ENCODE results near the gene TTLL3. TPM values are rescaled to one million over a fixed set of nuclear protein-coding genes. Genes with fewer than 3 reads are reported as not detected.
A peak's percentile ranks its signal among the peaks of the same experiment; 100 is the strongest.

Gene TTLL3
- total RNA-seq, 6 donors from 2014 or later, result 33.0 to 544 (median 64.4) TPM

GRCh38 chr3:9784965-9785364 lies 25.1 kb upstream of the TTLL3 start:
- no peak overlapping the region for H3K27ac ChIP-seq
- no peak for ATAC-seq (ENCODE audit: low FRiP score in 2 of 2)
- 92 to 94% methylated on average over 4 of the region's 4 CpGs for WGBS, 2 donors
- peaks cover 0 to 11% (median 6%) of the 10 kb centered on the region in 4 donors for H3K4me1 ChIP-seq
- no peaks in the 10 kb centered on the region for H3K27me3 ChIP-seq
- peaks cover 21 to 90% (median 58%) of the 10 kb centered on the region in 4 donors for H3K36me3 ChIP-seq
- H3K4me3 ChIP-seq, result no peak overlapping the region
- TF ChIP-seq POLR2AphosphoS5 (IDR thresholded peaks at IDR 0.05) (no peak), CTCF (IDR thresholded peaks at IDR 0.05) (no peak), EP300 (IDR thresholded peaks at IDR 0.05) (no peak), POLR2A (IDR thresholded peaks at IDR 0.05) (no peak)
- DNase-seq, result no peak
- H3K9me3 ChIP-seq, result no peaks in the 10 kb centered on the region

GRCh38 chr3:9785602-9786001 lies 24.5 kb upstream of the TTLL3 start:
- ATAC-seq (ENCODE audit: low FRiP score in 2 of 2) (no peak), DNase-seq (no peak)
- Histone ChIP-seq H3K9me3 (no peaks in the 10 kb centered on the region), H3K4me3 (no peak overlapping the region), H3K27me3 (no peaks in the 10 kb centered on the region), H3K36me3 (peaks cover 21 to 83% (median 56%) of the 10 kb centered on the region in 4 donors), H3K27ac (no peak overlapping the region), H3K4me1 (peaks cover under 1 to 4% (median 3%) of the 10 kb centered on the region in 4 donors)
- WGBS, 2 donors, result 80 to 82% methylated on average over 7 of the region's 7 CpGs
- TF ChIP-seq EP300 (IDR thresholded peaks at IDR 0.05), result no peak
- no peak for TF ChIP-seq POLR2AphosphoS5 (IDR thresholded peaks at IDR 0.05)
- TF ChIP-seq POLR2A (IDR thresholded peaks at IDR 0.05), result no peak
- no peak for TF ChIP-seq CTCF (IDR thresholded peaks at IDR 0.05)

- Histone ChIP-seq H3K36me3 (peaks cover 21 to 79% (median 52%) of the 10 kb centered on the region in 4 donors), H3K27me3 (no peaks in the 10 kb centered on the region), H3K9me3 (no peaks in the 10 kb centered on the region), H3K4me3 (no peak overlapping the region), H3K27ac (no peak overlapping the region), H3K4me1 (peaks cover 4 to 10% (median 7%) of the 10 kb centered on the region in 4 donors)
- WGBS, 2 donors, result 94 to 97% methylated on average over 7 of the region's 7 CpGs
- ATAC-seq (ENCODE audit: low FRiP score in 2 of 2) (no peak), DNase-seq (no peak)
- TF ChIP-seq POLR2AphosphoS5 (IDR thresholded peaks at IDR 0.05) (no peak), EP300 (IDR thresholded peaks at IDR 0.05) (no peak), CTCF (IDR thresholded peaks at IDR 0.05) (no peak)
Observed at GRCh38 chr3:9786209-9786739, 23.8 kb upstream of the TTLL3 start.

- no peak for DNase-seq
- Histone ChIP-seq H3K27me3 (no peaks in the 10 kb centered on the region), H3K27ac (no peak overlapping the region), H3K4me1 (peaks cover 11 to 14% (median 13%) of the 10 kb centered on the region in 4 donors), H3K9me3 (no peaks in the 10 kb centered on the region), H3K36me3 (peaks cover 21 to 71% (median 47%) of the 10 kb centered on the region in 4 donors), H3K4me3 (no peak overlapping the region)
- ATAC-seq (ENCODE audit: low FRiP score in 2 of 2), result no peak
- WGBS, 2 donors, result 93 to 95% methylated on average over 13 of the region's 13 CpGs
- peak in 2 of 6 experiments; percentile 16 to 23 for TF ChIP-seq CTCF (IDR thresholded peaks at IDR 0.05)
- no peak for TF ChIP-seq POLR2A (IDR thresholded peaks at IDR 0.05)
- no peak for TF ChIP-seq POLR2AphosphoS5 (IDR thresholded peaks at IDR 0.05)
Observed at GRCh38 chr3:9786825-9787669, 23.0 kb upstream of the TTLL3 start.

Data from upper lobe of left lung (tissue), 6 donors.